ENCODE data around the gene BIRC5.
A peak's percentile ranks its signal among the peaks of the same experiment; 100 is the strongest.

The BIRC5 gene

DNA sequence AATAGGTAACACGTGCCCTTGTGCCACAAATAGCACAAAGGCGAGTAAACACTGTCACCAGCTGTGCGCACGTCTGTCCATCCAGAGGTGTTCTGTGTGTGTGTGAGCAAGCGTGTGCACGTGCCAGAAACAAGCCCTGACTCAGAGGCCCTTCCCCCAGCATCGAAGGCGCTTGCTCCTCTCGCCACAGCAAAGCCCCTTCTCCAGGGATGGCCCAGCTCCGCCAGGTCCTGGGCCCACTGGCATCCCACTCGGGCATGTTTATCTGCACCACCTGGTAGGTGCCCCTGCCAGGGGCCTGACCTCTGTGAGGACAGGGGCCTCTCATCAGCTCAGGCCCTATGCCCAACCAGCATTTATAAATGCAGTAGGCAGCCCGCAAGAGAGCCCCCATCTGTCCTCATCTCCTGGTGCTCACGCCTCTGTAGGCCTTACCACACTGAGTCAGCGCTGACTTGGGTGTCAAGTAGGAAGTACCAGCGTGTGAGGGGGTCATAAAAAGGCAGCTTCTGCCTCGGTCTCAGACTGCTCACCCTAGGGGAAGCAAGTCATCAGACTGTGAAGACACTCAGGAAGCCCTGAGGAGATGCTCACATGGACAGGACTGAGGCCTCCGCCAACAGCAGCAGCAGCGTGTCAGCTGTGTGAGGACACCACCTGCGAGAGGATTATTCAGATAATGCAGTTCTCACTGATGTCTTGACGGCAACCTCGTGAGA, 28.1 kb downstream of the BIRC5 start:
- Histone ChIP-seq H3K9me3 (ENCODE audit: control insufficient read depth, low read length) (no peaks in the 10 kb centered on the region), H3K36me3 (ENCODE audit: control insufficient read depth, insufficient read depth, low read length) (no peaks in the 10 kb centered on the region), H3K27ac (ENCODE audit: low read depth, low read length, severe bottlenecking) (no peak overlapping the region), H3K4me3 (ENCODE audit: extremely low read depth, insufficient read depth, low read length, poor library complexity, severe bottlenecking) (no peak overlapping the region), H3K4me1 (ENCODE audit: control insufficient read depth, insufficient read depth, low read length, poor library complexity, severe bottlenecking) (peaks cover 21% of the 10 kb centered on the region)
- WGBS, 2 experiments (ENCODE audit: insufficient coverage in 2 of 2): 93 to 97% methylated on average over 15 to 19 of the region's 21 CpGs

DNA sequence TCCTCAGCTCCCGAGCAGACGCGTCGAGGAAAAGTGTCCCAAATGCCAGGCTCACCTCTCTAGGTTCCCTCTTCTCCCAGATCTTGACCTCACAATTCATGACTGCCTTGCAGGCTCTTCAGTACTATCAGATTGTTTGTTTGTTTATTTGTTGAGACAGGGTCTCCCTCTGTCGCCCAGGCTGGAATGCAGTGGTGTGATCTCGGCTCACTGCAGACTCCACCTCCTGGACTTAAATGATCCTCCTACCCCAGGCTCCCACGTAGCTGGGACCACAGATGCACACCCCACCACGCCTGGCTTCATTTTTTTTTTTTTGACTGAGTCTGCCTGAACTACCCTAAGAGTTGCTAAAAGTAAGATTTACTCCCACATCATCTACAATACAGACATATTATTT, 33.3 kb downstream of the BIRC5 start:
- Histone ChIP-seq H3K4me1 (ENCODE audit: control insufficient read depth, insufficient read depth, low read length, poor library complexity, severe bottlenecking) (peaks cover 28% of the 10 kb centered on the region), H3K27ac (ENCODE audit: low read depth, low read length, severe bottlenecking) (peak overlapping the region; percentile 86), H3K9me3 (ENCODE audit: control insufficient read depth, low read length) (no peaks in the 10 kb centered on the region), H3K36me3 (ENCODE audit: control insufficient read depth, insufficient read depth, low read length) (no peaks in the 10 kb centered on the region), H3K4me3 (ENCODE audit: extremely low read depth, insufficient read depth, low read length, poor library complexity, severe bottlenecking) (no peak overlapping the region)
- 48 to 86% methylated on average over 5 to 7 of the region's 8 CpGs for WGBS, 2 experiments (ENCODE audit: insufficient coverage in 2 of 2)

DNA sequence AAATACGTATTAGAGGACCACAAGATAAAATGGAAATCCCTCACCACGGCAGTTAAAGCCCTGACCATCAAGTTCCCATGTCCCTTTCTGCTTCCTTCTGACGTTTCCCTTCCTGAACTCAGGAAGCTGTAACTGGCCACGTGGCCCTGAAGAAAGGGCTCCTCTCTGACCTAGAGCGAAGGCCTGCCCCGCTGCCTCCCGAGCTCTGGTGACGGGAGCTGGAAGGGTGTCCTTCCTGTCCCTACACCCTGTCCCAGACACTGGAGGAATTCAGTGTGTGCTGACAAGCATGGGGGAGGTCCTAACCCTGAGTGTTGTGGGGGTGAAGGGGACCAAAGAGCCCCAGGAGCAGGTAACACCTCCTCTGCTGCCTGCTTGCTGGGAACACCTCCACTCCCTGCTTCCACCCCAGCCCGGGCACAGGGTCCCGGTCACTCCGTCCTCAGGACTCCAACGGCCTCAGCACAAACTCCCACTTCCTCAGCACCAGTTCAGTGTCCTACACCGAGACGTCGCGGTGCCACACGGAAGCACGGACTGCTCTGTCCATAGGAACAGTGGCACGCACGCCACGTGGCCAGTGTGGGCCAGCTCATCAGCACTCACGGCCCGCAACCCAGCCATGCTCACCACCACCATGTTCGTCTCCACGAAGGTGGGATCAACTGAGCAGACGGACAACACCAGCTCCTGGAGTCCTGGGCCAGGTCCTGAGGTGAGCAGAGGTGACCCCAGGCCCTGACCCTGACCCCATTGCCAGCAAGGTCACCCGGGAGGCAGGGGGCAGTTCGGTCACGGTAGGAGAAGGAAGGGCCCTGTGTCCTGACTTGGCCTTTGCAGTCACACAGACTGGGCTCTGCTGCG, 34.2 kb downstream of the BIRC5 start:
- Histone ChIP-seq H3K36me3 (ENCODE audit: control insufficient read depth, insufficient read depth, low read length) (no peaks in the 10 kb centered on the region), H3K27ac (ENCODE audit: low read depth, low read length, severe bottlenecking) (peak overlapping the region; percentile 86), H3K4me3 (ENCODE audit: extremely low read depth, insufficient read depth, low read length, poor library complexity, severe bottlenecking) (no peak overlapping the region), H3K4me1 (ENCODE audit: control insufficient read depth, insufficient read depth, low read length, poor library complexity, severe bottlenecking) (peaks cover 20% of the 10 kb centered on the region), H3K9me3 (ENCODE audit: control insufficient read depth, low read length) (no peaks in the 10 kb centered on the region)
- WGBS, 2 experiments (ENCODE audit: insufficient coverage in 2 of 2): 93 to 94% methylated on average over 23 to 24 of the region's 30 CpGs

DNA sequence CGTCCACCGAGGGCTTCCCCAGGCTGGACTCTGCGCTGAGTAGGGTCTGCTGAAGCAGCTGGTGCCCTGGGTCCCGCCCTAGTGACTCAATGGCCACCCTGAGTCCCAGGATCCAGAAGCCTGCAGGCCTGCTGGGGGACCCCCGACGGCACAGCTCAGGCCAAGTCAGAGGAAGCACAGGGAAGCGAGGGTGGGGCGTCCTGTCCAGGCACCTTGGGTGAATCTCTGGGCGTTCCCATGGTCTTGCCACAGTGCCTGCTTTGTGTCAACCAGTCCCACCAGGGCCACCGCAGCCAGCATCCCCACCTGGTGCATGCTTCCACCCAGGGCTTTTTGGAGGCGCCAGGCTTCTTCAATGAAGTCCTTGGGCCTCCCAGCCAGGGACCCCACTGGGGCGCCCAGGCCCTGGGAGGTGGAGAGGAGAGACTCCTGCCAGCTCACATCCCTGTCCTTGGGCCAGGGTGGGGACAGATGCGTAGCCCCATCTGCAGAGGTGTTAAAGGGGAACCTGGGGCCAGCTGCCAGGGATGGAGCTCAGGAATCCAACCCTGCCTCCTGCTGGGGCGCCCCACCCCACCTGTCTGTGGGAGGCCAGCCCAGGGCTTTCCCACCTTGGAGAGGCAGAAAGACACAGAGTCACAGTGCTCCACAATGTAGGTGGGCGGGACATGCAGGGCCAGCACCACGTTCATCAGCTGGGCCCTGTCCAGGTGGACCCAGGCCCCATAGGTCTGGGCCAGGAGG, 35.2 kb downstream of the BIRC5 start:
- Histone ChIP-seq H3K4me1 (ENCODE audit: control insufficient read depth, insufficient read depth, low read length, poor library complexity, severe bottlenecking) (peaks cover 20% of the 10 kb centered on the region), H3K27ac (ENCODE audit: low read depth, low read length, severe bottlenecking) (no peak overlapping the region), H3K36me3 (ENCODE audit: control insufficient read depth, insufficient read depth, low read length) (no peaks in the 10 kb centered on the region), H3K4me3 (ENCODE audit: extremely low read depth, insufficient read depth, low read length, poor library complexity, severe bottlenecking) (no peak overlapping the region), H3K9me3 (ENCODE audit: control insufficient read depth, low read length) (no peaks in the 10 kb centered on the region)
- 93 to 98% methylated on average over 13 to 15 of the region's 16 CpGs for WGBS, 2 experiments (ENCODE audit: insufficient coverage in 2 of 2)

DNA sequence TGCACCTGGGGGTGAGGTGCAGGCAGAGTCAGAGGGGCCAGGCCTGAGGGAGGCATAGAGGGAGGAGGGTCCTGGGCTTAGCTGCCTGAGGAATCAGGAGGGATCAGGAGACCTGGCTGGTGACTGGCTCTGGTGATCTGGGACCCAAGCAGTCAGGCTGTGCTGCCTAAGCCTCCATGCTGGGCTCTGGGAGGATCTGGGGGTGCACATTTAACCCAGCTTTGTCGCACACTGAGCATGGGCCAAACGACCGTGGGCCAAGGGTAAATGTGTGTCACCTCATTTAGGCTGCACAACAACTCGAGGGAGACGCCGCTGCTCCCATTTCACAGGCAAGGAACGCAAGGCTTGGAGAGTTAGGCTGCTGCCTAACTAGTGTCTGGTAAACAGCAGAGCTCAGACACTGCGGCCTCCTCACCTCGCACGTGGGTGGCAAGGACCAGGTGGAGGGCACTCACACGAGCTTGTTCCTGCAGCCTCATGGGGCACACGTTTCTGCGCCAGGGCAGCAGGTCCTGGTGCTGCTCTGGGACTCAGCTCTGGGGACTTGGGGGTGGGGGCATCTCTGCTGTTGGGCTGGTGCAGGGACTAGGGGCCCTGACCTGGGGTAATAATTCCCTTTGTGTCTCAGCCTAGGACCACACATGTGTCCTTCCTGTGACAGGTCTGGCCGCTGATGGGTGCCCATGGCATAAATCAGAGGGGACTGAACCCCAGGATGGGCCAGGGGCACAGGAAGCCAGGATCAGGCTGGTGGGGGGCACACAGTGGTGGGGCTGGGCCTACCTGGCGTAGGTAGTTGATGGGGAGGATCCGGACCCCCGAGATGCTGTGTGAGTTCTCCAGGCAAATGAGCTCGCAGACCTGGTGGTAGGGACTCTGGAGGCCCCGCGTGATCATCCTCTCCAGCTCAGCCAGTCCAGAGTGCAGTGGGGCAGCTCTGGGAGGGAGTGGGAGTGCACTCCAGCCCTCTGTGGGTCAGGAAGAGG, 36.1 kb downstream of the BIRC5 start:
- H3K9me3 ChIP-seq (ENCODE audit: control insufficient read depth, low read length): no peaks in the 10 kb centered on the region
- H3K36me3 ChIP-seq (ENCODE audit: control insufficient read depth, insufficient read depth, low read length): no peaks in the 10 kb centered on the region
- H3K4me1 ChIP-seq (ENCODE audit: control insufficient read depth, insufficient read depth, low read length, poor library complexity, severe bottlenecking): peaks cover 22% of the 10 kb centered on the region
- H3K4me3 ChIP-seq (ENCODE audit: extremely low read depth, insufficient read depth, low read length, poor library complexity, severe bottlenecking): peak overlapping the region; percentile 0
- H3K27ac ChIP-seq (ENCODE audit: low read depth, low read length, severe bottlenecking): no peak overlapping the region
- WGBS, 2 experiments (ENCODE audit: insufficient coverage in 2 of 2): 79 to 91% methylated on average over 20 of the region's 20 CpGs

DNA sequence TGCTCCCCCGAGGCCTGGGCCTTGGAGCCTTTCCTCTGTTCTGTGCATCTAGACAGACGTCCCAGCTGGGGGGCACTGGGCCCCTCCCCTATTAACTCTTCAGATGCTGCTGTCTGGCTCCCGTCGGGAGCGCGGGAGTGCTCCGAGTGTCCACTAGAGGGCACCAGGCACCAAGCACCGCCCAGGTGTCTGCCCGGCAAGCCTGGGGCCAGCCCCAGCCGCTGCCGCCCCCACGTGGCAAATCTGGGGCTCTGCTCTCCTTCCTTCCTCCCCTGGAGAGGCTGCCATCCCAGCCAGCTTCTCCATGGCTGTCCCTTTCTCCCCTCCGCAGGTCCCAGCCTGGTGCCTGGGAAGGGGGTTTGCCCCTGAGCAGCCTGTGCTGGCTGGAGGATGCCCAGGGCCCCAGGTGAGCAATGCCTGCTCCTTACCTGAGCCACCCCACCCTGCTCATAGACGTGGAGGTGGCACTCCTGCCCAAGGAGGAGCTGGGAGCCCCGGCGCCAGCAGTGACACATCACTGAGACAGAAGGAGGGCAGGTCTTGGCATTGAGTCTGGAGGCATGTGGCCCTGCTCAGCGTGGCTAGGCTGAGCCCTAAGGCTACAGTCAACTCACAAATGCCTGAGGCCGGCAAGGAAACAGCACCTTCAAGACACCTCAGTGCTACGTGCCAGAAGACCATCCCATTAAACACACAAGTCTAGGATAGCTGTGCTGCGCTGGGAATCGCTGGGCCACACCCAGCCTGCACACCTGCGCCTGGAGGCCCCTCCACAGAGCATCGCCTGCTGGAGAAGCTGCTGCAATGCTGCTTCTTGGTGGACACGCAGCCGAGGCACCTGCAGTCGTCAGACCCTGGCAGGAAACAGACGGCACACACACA, 37.1 kb downstream of the BIRC5 start:
- peaks cover 31% of the 10 kb centered on the region for H3K4me1 ChIP-seq (ENCODE audit: control insufficient read depth, insufficient read depth, low read length, poor library complexity, severe bottlenecking)
- 44 to 46% methylated on average over 23 to 25 of the region's 27 CpGs for WGBS, 2 experiments (ENCODE audit: insufficient coverage in 2 of 2)

DNA sequence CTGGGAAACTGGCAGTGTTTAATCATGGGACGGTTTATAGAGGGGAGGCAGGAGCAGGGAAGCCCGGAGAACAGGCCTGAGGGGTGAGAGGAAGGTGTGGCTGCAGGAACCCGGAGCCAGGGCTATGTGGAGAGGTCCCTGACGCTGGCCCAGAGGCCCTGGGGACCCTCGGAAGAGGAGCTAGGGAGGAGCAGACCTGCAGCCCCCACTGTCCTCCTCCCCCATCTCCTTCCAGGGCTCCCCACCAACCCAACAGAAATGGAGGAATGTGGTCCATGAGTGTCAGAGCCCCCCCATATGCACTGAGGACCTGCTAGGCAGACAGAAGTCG, 37.7 kb downstream of the BIRC5 start:
- H3K4me3 ChIP-seq (ENCODE audit: extremely low read depth, insufficient read depth, low read length, poor library complexity, severe bottlenecking): no peak overlapping the region
- H3K36me3 ChIP-seq (ENCODE audit: control insufficient read depth, insufficient read depth, low read length): no peaks in the 10 kb centered on the region
- no peaks in the 10 kb centered on the region for H3K9me3 ChIP-seq (ENCODE audit: control insufficient read depth, low read length)
- WGBS, 2 experiments (ENCODE audit: insufficient coverage in 2 of 2): 67 to 78% methylated on average over 1 to 4 of the region's 6 CpGs
- peaks cover 37% of the 10 kb centered on the region for H3K4me1 ChIP-seq (ENCODE audit: control insufficient read depth, insufficient read depth, low read length, poor library complexity, severe bottlenecking)
- H3K27ac ChIP-seq (ENCODE audit: low read depth, low read length, severe bottlenecking): no peak overlapping the region

More for the DNA sequence above, 37.1 kb downstream of the BIRC5 start:
- Histone ChIP-seq H3K4me3 (ENCODE audit: extremely low read depth, insufficient read depth, low read length, poor library complexity, severe bottlenecking) (peak overlapping the region; percentile 0), H3K27ac (ENCODE audit: low read depth, low read length, severe bottlenecking) (no peak overlapping the region), H3K36me3 (ENCODE audit: control insufficient read depth, insufficient read depth, low read length) (no peaks in the 10 kb centered on the region), H3K9me3 (ENCODE audit: control insufficient read depth, low read length) (no peaks in the 10 kb centered on the region)

DNA sequence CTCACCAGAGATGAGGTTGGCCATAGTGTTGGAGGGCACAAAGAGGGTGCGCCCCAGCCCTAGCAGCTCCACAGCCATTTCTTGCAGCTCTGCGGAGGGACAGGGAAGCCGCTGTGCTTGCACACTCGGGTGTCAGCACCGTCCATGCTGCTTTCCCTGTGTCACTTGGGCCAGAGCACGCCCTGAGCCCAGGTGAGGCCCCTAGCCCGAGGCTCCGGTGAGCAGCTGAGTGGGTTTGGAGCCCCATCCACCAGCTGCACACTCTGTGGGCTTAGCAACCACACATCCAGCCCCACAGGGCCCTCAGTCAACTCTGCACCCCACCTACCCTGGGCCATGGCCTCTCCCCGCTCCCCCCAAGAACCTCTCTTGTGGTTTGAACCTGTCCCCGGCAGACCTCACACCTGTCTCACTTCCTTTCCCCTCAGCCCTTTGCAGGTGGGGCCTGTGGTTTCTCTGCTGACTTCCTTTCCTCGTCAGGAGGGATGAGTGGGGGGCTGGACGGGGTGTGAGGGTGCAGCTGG, 38.1 kb downstream of the BIRC5 start:
- no peaks in the 10 kb centered on the region for H3K9me3 ChIP-seq (ENCODE audit: control insufficient read depth, low read length)
- H3K4me3 ChIP-seq (ENCODE audit: extremely low read depth, insufficient read depth, low read length, poor library complexity, severe bottlenecking): no peak overlapping the region
- H3K4me1 ChIP-seq (ENCODE audit: control insufficient read depth, insufficient read depth, low read length, poor library complexity, severe bottlenecking): peaks cover 37% of the 10 kb centered on the region
- WGBS, 2 experiments (ENCODE audit: insufficient coverage in 2 of 2): 96 to 97% methylated on average over 8 to 9 of the region's 12 CpGs
- no peaks in the 10 kb centered on the region for H3K36me3 ChIP-seq (ENCODE audit: control insufficient read depth, insufficient read depth, low read length)
- no peak overlapping the region for H3K27ac ChIP-seq (ENCODE audit: low read depth, low read length, severe bottlenecking)

Measured in mesodermal cell (in vitro differentiated cells).